ENCODE results near the gene DBH.
"Not testable (repeated sequence)": the region's sequence is repeated elsewhere in the genome, so short reads cannot be mapped to it uniquely, and the experiment has no call there.

Gene DBH

DNA sequence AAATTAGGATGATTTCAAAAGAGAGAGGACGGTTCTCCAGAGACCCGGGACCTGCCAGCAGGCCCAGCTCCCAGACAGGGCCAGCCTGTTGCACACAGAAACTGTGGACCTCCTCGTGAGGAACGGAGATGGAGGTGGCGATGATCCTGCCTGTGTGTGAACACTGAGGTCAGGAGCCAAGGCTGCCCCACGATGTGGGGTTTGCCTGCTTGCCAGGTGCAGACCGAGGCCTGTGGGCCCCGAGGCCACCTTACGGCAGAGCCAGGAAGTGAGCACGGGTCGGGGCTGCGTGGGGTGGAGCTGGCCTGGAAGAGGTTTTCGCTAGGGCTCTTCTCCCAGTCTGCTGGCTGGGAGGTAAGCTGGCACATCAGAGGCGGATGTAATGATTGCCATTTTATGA, 31.3 kb upstream of the DBH start:
- no peak for DNase-seq

DNA sequence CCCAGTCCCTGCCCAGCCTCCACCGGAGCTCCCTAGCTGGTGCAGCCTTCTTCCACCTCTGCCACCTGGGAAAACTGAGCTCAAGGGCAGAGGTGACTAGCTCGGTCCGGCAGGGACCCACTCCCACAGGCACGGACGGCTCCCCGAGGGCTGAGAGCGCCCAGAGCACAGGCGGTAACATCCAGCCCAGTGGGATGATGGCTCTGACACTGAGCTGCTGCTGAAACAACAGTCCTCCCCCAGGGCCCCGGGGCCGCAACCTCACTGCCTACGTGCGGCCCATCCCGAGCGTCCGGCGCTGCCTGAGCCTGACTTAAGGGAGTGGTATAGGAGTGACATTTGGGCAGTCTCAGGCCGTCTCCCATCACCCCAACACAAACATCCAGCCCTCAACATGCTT, 30.7 kb upstream of the DBH start:
- no peak for DNase-seq

DNA sequence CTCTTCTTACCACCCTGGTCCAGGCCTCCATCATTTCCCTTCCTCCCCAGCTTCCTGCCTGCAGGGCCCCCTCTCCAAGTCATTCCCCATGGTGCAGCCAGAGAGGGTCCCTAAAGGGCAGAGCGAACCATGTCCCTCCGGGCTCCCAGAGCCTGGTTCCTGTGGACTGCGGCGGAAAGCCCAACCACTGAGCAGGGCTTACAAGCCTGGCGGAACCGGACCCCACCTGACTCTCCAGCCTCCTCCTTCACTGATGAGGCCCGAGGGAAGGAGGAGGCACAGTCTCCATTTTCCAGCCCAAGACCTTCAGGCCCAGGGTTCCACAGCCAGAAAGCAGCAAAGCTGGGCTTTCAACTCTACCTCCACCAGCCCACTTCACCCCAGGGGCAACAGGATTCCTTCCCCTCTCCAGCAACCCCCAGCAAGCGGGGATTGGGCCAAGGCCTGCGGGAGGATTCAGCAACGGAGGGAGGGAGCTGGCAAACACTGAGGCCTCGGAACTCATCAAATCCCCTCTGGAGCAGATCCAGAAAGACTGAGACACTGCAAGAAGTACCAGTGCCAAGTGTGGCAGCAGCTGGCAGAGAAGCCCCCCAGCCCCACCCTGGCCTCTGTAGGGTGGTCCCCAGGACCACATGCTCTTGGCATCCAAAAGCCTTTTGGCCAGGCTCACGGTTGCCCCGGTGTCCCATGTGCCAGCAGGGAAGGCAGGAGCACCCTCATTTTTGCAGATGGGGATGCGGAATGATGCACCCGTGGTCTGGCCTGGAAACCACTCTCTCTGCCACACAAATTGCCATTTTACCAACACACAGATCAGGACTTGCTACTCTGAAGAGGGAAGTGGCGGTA, 30.1 kb upstream of the DBH start:
- DNase-seq = no peak

DNA sequence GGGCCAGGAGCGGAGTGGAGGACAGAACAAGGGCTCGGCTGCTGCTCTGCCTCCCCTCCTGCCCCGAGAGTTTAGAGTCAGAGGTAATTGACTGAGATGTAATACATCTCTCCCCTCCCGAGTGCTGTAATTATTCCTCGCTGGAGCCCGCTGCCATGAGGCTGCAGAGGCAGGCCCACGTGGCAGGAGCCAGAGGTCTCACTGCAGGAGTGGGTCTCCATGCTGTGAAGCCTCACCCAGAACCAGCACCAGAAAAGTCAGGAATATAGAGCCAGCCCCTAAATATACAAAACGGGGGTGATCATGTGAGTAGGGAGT, 29.5 kb upstream of the DBH start:
- DNase-seq = no peak

DNA sequence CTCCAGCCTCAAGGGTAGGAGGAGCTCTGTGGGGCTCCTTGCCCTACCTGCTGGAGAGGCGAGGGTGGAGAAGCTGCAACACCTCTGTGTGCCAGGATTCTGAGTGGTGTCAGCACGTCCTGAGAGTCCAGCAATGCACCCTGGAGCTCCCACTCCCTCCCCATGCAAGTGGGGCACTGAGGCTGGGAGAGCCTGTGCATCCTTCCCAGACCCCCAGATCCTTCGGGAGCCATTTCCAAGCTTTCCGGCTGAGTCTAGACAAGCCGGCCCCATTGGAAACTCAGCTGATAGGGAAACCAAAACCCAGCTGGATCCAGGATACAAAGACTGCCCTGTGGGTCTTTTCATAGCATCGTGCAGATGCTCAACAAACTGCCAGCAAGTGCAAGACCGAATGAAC, 28.8 kb upstream of the DBH start:
- no peak for DNase-seq

DNA sequence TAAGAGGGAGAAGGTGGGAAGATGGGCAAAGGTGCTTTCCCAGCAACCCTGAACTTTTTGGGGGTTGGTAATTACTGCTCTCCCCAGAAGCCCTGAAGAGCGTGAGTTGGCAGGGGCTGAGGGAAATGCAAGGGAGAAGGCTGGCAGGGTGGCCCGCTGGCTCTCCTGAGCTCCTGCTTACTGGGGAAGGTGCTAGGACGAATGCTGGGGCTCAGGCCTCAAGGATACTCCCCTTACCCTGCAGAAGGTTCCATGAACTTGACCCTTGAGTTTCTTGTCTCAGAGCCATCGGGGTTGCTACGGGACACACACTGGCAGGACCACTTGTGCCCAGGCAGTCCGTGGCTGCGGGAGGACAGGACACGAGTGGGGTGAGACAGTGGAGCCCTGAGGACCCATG, 28.2 kb upstream of the DBH start:
- no peak for DNase-seq

DNA sequence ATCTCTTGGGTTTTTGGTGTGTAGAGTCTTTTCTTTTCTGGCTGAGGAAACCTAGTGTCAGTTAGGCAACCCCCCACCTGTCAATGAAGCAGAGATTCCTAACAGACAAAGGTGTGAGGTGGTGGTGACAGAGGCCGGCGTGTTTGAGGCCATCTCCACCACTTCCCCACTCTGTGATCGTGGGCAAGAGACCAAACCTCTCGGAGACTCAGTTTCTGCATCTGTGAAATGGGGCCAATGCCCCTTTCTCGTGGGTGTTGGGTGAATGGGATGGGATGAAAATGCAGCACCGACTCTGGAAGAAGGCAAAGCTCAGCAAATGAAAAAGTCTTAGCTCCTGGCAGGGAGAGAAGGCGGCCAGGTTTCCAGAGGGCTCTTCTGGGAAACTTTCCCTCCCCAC, 27.8 kb upstream of the DBH start:
- DNase-seq = no peak

DNA sequence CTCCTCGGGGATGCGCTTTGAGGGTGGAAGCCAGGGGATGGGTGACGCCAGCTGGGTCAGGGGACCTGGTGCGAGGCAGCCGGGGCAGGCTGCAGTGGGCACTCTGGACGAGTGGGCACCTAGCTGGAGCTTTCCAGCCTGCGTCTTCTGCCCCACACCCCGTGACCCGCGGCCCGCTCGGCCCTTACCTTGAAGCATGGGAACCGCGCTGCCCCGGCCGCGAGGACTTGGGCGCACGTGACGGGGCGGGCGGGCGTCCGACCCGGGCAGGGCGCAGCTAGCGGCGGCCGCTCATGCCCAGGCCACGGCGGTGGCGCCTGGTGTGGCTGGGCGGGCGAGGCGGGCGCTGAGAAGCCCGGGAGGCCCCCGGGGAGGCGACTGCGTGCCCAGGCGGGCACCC, 27.3 kb upstream of the DBH start:
- no peak for DNase-seq

DNA sequence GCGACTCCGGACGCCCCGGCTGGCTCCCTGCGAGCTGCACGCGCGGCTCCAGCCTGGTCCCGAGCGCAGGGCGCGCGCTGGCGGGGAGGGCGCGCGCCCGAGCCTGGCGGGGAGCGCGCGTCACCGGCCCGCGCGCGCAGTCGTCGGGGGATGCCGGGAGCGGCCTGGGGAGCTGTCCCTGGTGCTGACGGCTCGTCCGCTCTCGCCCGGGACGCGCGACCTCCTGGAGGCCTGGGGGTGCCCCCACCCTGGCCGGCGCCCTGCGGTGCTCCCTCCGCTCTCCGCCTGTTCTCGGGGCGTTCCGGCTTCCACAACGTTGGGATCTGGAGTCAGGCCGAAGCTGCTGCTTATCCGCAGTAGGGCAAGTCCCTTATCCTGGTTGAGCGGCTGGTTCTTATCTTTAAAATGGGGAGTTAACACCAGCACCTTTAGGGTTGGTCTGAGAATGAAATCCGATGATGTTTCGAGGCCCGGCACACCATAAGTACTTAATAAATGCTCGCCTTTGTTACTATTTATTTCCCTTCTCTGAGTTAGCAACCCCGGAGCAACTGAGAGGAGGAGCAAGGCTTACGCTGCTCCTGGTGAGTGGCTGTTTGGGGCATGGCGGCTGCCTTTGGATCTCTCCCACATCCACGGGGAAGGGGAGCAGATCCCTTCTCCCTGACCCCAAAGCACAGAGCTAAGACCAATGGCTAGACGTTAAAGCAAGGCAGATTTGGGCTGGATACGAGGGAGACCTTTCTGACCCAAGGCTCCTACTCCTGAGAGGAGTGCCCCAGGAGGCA, 26.7 kb upstream of the DBH start, which contains the start of gene FAM163B:
Gene FAM163B, minus strand, starts transcription at position 79 of the 788 bp plus-strand sequence. CDS start 29,166 bp downstream, outside the sequence.
- DNase-seq = peak in 2 of 3 donors; percentile 20 to 64

DNA sequence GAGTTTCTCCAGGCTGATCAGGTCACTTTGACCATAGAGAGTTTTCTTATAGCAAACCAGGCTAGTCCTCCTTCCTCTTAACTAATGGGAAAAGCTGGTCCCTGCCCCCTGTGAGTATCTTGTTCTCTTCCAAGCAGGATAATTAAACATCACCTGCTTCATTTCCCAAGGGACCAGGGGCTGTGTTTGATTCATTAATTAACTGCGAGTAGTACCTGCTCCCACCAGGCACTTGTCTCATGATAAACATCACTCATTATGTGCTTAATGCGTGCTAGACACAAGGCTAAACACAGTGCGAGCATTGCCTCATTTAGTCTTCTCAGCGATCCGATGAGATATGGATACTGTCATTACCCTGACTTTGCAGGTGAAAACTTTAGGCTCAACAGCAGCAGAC, 25.3 kb upstream of the DBH start:
- no peak for DNase-seq

DNA sequence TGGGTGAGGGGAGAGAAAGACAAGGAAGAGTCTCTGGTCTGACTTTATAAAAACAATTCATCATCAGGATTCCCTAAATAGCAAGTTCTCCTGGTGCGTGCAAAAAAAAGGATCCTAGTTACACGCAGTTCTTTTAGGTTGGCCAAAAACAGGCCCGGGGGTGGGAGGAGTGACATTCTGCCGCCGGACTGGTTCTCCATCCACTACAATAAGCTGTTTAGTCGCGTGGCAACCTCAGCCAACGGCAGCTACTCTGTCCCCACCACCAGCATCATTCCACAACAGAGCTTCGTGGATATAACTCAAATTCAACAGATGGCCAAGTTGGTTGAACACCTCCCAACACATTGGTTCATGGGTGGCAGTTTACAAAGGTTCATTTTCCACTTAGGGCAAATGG, 24.1 kb upstream of the DBH start:
- no peak for DNase-seq

DNA sequence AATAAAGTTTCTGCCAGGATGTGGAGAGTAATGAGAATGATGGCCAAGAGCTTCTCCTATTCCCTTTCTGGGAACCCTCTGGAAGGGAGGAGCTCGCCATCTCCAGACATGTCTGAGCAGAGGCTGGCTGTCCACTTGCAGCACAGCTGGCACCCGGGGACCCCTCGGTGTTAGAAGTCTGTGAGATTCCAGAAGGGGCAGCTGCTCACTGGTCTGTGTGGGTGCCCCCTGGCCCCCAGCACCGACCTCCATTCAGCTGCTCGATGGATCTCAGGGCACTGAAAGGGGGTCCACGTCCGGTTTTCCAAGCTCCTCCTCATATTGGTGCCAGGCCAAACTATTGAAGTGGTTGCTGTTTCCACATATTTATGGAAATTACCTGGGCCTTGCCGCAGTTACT, 23.3 kb upstream of the DBH start:
- no peak for DNase-seq

DNA sequence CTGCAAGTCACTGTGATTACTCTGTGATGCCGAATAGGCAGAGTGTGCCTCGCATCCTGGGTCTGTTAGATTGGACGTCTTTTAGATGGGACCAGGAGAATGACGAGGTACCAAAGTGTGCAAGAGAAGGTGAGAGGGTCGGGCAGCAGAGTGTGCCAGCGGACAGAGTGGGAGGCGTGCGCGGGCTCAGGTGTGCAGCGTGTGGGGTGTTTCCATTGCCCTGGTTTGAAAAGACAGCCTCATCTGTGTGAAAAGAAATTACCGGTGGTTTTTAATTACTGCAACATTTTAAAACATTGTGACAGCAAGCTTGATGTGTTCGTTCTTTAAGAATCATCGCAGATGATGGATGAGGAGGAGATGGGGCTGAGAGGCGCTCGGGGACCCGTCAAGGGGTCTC, 22.7 kb upstream of the DBH start:
- DNase-seq = no peak

DNA sequence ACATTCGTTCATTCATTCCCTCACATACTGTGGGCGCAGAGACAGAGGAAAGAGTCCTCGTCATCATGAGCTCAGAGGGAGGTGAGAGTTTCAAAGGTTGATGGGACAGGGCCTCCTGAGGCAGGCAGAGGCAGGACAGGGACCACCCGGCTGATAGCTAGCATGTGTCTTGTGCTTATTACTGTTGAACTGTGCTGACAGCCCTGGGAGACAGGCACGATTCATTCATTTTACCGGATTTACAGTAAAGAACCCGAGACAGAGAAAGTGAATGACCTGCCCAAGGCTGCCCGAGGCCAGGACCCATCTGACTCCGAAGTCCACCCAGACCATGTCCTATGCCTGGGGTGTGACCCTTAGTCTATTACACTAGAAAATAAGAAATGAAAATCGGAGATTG, 22.1 kb upstream of the DBH start:
- no peak for DNase-seq

DNA sequence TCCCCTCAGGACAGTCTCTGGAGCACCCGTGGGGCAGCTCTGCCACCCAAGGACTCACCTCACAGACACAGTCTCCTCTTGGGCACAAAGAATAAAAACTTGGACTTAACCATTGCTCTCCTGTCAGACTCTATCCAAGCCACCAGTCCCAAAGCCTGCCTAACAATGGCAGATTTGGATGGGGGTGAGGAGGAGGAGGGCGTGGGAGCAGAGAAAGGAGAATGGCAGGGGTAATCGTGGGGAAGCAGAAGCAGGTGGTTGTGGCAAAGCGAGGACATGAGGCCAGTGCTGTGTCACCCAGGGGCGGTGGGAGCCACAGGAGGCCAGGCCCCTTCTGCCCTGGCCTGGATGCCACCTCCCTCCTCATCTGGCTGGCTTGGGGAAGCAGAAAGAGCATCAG, 21.5 kb upstream of the DBH start:
- no peak for DNase-seq

DNA sequence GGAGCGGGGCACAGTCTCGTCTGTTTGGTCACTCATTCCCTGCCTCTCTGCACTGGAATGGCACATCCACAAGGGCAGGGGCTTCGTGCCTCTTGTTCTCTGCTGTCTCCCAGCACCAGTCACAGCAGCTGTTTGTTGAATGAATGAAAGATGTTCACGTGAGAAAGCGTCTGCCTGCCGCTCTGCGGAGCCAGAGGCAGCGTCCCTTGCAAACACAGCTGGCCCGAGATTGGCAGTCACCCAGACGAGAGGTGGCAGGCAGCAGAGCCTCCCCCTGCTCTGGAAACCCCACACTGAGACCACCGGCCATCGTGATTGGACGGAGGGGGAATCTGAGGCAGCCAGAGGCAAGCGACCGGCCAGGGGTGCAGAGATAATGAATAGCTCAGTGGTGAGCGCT, 21.0 kb upstream of the DBH start:
- DNase-seq = no peak

DNA sequence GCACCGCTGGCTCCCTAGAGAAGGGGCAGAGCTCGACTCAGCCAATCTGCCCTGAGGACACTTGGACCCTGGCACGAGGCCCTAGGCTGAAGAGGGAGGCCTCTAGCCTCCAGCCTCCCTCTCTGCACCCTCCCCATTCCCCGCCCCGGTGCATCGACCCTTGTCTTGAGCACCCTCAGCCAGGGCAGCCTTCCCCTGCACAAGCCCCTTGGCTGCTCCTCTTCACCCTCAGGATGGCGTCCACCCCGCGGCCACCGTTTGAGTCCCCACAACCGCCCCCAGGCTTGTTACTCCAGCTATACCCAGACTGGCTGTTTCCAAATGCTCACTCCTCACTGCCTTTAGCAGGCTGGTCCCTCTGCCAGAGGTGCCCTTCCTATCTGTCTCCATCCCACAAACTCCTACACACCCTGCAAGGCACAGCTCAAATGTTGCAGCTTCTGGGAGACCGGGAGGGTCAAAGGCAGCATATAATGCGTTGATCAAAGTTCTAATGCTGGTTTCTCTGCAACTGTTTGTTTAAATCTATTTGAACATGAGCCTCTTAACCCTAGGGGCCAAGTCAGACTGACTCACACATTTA, 20.5 kb upstream of the DBH start:
- no peak for DNase-seq

DNA sequence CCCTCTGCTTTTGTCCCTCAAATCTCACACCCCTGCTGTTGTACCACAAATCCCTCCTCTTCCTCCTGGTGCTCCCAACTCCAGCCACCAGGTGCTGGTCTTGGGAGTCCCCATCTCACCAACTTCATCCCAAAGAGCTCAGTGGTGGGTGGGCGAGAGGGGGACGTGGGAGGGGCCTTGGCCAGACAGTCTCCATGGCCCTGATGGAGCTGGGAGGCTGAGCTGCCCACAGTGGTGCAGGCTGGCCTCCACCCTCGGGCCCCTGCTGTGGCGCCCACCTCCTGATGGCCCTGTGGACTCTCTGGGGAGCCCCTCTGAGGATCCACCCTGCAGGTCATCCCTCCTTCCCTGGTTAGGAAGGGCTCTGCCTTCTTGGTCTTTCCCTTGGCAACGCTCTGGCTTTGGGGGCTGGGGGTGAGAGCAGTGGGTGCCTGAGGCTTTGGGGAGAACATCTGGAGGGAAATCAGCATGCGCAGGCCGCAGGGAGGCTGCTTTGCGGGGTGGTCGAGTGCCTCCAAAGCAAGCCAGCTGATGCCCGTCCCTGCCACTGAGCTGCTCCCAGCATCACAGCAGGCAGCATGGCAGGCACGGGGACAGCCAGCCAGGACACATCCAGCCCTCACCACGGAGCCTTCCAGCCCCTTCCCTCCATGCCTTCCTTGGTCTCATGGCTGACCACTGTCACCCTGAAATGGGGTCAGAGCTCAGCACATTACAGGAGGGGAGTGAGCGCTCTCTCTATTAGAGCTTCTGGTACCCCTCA, 19.3 kb upstream of the DBH start:
- DNase-seq = no peak

DNA sequence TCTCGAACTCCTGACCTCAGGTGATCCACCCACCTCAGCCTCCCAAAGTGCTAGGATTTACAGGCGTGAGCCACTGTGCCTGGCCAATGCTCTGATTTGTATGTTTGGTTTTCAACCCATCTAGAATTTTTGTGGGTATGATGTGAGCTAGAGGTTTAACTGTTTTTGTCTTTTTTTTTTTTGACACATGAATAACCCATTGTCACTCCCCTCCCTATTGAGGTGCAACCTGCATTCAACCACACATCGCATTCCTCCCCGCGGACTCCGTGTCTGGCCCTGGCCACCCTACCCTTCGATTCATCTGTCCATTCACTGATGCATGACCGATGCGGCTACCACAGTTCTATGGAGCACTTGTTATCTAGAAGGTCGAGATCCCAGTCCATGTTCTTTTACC, 17.4 kb upstream of the DBH start:
- DNase-seq = no peak

DNA sequence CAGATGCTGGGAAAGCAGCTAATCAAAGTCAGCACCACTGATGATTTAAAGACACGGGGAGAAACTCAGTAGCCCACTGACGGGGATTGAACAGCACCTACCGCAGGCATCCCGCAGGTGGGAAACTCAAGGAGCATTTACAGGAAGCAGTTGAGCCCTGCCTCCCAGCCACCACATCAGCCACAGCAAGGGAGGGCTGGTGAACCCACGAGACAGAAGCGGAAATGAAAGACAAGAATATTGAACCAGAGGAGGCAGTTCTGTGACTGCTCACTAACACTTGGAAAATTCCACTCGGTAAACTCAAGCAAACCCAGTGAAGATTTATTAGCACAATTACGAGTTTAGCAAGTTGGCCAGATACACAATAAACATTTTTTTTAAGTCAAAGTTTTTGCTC, 16.4 kb upstream of the DBH start:
- peak; percentile 20 to 45 (median 33) for DNase-seq

DNA sequence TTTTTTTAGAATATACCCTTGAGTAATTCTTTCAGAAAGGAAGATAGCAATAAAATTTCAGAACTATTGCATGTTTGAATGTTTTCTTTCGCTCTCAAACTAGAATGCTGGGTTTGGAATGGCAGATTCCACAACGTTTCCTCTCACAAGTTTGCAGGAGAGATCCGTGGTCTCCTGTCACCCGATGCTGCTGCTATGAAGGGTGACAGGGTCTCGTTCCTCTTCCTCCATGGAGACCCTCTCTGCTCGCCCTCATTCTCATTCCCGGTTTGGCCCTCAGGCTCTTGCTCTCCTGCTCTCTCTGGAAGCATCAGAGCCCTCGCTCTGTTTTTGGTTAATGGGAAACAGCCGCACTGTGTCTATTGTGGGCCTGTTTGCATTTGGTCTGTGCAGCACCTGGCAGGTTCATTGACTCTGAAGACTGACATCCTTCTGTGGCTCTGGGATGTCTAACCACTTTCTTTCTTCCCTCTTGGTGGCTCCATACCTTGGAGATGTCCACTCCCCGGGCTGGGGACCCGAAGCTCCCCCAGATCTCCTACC, 14.4 kb upstream of the DBH start:
- DNase-seq = no peak

DNA sequence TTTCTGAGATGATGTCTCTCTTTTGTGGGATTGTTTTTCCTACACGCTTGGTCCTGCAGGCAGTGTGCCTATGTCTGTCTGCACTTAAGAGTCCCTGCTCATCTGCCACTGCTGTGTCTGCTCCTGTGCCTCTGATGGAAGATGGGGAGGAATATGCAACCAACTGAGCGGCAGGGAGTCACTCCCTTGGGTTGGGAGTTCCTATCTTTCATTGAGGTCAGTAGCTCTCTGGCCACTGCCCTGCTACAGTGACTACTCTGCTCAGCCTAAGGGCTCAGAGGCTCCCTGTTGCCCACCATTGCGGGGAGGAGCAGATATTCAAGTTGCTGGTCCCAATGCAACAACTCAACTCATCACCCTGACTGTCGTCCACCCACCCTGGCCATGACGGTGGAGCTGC, 13.6 kb upstream of the DBH start:
- DNase-seq = no peak

DNA sequence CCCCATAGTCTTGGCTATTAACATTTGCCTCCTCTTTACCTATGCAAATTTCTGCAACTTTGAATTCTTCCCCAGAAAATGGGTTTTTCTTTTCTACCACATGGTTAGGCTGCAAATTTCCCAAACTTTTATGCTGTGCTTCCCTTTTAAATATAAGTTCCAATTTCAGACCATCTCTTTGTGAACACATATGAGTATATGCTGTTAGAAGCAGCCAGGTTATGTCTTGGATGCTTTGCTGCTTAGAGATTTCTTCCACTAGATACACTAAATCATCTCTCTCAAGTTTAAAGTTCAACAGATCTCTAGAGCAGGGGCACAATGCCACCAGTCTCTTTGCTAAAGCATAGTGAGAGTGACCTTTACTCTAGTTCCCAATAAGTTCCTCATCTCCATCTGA, 10.2 kb upstream of the DBH start:
- DNase-seq = not testable (repeated sequence)
